Mesendoderm (in vitro differentiated cells): ENCODE results near the gene TAPBP.
"Not testable (repeated sequence)": the region's sequence is repeated elsewhere in the genome, so short reads cannot be mapped to it uniquely, and the experiment has no call there.

Experiments used
- DNase-seq: peaks from one replicate; pipeline ENCODE4 v3.0.0; 2013
- H2AK5ac ChIP-seq: 2 replicates; pipeline ENCODE4 v1.6.1; 2013; ENCODE audit warnings: low read length, inconsistent platforms
- H2BK120ac ChIP-seq: 2 replicates; pipeline ENCODE4 v1.6.1; 2013; ENCODE audit warnings: low read depth, mild to moderate bottlenecking, low read length, moderate library complexity, mixed read lengths
- H2BK15ac ChIP-seq: replicated peaks from 2 replicates; pipeline ENCODE4 v1.6.1; 2013; ENCODE audit warnings: low read depth, mild to moderate bottlenecking, moderate library complexity
- H2BK5ac ChIP-seq: 2 replicates; pipeline ENCODE4 v1.6.1; 2013; ENCODE audit warnings: low read length, inconsistent platforms
- H3K18ac ChIP-seq: 2 replicates; pipeline ENCODE4 v1.6.1; 2013; ENCODE audit warnings: mild to moderate bottlenecking, low read length, mixed read lengths
- H3K23ac ChIP-seq: one replicate; pipeline ENCODE4 v1.6.1; 2013; ENCODE audit warnings: low read length
- H3K27ac ChIP-seq: 2 replicates; pipeline ENCODE4 v1.5.1; 2013; ENCODE audit warnings: low read depth, mild to moderate bottlenecking, inconsistent platforms, low read length, moderate library complexity
- H3K27me3 ChIP-seq: 2 replicates; pipeline ENCODE4 v1.6.1; 2013; ENCODE audit warnings: low read length, control low read depth, mild to moderate bottlenecking, inconsistent platforms; ENCODE audit not compliant: insufficient read depth, poor library complexity
- H3K36me3 ChIP-seq: 2 replicates; pipeline ENCODE4 v1.6.1; 2013; ENCODE audit warnings: low read length, inconsistent platforms; ENCODE audit not compliant: control insufficient read depth, insufficient read depth
- H3K4ac ChIP-seq: one replicate; pipeline ENCODE4 v1.6.1; 2013; ENCODE audit warnings: low read depth, mild to moderate bottlenecking, low read length, moderate library complexity
- H3K4me1 ChIP-seq: 2 replicates; pipeline ENCODE4 v1.6.1; 2013; ENCODE audit warnings: low read depth, low read length, inconsistent platforms; ENCODE audit not compliant: control insufficient read depth
- H3K4me2 ChIP-seq: 2 replicates; pipeline ENCODE4 v1.6.1; 2013; ENCODE audit warnings: low read length
- H3K4me3 ChIP-seq: 2 replicates; pipeline ENCODE4 v1.5.1; 2013; ENCODE audit warnings: mild to moderate bottlenecking, low read length
- H3K56ac ChIP-seq: one replicate; pipeline ENCODE4 v1.6.1; 2013; ENCODE audit warnings: low read length
- H3K79me1 ChIP-seq: 2 replicates; pipeline ENCODE4 v1.6.1; 2013; ENCODE audit warnings: low read length, inconsistent platforms
- H3K79me2 ChIP-seq: 2 replicates; pipeline ENCODE4 v1.6.1; 2013; ENCODE audit warnings: mild to moderate bottlenecking, low read length; ENCODE audit not compliant: control insufficient read depth, insufficient read depth
- H3K9ac ChIP-seq: 2 replicates; pipeline ENCODE4 v1.6.1; 2013; ENCODE audit warnings: low read length, inconsistent platforms
- H4K5ac ChIP-seq: one replicate; pipeline ENCODE4 v1.6.1; 2013; ENCODE audit warnings: low read length
- H4K8ac ChIP-seq: one replicate; pipeline ENCODE4 v1.6.1; 2013; ENCODE audit warnings: low read depth, mild to moderate bottlenecking, control low read depth, low read length, moderate library complexity
- WGBS: extraction: QIAGEN DNeasy Blood & Tissue Kit; methylation state at CpG from one replicate; pipeline ENCODE4 v1.1.7; 2013; ENCODE audit warnings: low lambda C conversion rate, missing lambda C conversion rate; ENCODE audit not compliant: insufficient coverage; ENCODE audit errors: extremely low coverage; 5-methylcytosine and 5-hydroxymethylcytosine counted together

Gene TAPBP

DNA sequence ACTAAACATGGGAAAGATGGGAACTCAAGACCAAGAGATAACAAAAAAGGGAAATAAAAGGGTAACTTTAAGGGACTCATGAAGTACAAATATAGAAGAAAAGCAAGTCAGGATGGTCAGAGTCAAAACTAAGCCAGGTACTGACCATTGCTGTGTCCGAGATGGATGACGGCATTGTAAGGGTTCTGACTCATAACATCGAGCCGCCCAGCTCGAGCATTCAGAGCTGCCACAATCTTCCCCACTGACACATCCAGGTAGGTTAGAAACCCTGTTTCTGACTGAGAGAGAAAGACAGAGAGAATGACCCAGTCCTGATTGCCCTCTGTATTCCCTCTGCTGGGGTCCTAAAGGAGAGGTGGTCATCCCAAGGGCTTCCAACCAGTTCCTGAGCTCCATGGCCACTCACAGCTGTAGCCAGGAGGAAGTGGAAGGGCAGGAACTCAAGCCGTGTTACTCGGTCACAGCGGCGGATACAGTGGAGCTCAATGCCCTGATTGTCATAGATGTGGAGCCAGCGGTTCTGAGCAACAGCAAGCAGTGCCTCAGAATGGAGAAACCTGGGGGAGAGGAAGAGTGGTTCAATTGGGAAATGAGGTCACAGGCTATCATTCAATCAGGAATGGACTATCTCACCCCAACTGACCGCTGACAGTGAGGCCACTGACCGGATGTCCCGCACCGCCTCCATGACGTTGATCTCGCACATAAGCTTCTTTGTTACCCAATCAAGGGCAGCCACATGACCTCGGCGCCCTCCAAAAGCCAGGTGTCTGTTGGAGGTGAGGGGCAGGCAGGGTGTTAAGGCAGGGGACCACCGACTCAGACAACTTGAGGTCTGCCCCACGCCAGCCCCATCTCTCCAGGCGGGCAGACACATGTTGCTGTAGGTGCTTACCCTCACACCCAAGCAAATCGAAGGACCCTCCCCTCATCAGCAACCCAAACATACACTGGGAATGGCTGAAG, 26.6 kb downstream of the TAPBP start:
- WGBS = no CpG with 5 or more reads among the region's 22 CpGs

DNA sequence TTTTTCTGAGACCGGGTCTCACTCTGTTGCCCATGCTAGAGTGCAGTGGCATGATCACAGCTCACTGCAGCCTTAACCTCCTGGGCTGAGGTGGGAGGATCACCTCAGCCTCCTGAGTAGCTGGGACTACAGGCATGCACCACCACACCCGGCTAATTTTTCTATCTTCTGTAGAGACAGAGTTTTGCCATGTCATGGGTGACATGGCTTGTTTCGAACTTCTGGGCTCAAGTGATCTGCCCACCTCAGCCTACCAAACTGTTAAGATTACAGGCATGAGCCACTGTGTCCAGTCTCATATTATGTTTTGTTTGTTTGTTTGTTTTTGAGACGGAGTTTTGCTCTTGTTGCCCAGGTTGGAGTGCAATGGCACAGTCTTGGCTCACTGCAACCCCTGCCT, 28.7 kb downstream of the TAPBP start:
- peaks cover 16% of the 10 kb centered on the region for H3K79me1 ChIP-seq
- H3K4me3 ChIP-seq, H3K23ac ChIP-seq, H2BK120ac ChIP-seq, H2AK5ac ChIP-seq, H3K27me3 ChIP-seq, H3K9ac ChIP-seq, H3K4me2 ChIP-seq, H3K36me3 ChIP-seq, H2BK5ac ChIP-seq, H3K56ac ChIP-seq, H4K8ac ChIP-seq, H3K4ac ChIP-seq, H3K18ac ChIP-seq, H2BK15ac ChIP-seq, H4K5ac ChIP-seq, H3K27ac ChIP-seq, DNase-seq, H3K4me1 ChIP-seq: not testable (repeated sequence)
- peaks cover 15% of the 10 kb centered on the region for H3K79me2 ChIP-seq
- no CpG with 5 or more reads among the region's 4 CpGs for WGBS

More for the DNA sequence above, 26.6 kb downstream of the TAPBP start:
- DNase-seq = no peak
- Histone ChIP-seq H3K4me3 (no peak overlapping the region), H3K56ac (peak overlapping the region; percentile 6), H4K5ac (no peak overlapping the region), H2BK120ac (no peak overlapping the region), H3K79me1 (peaks cover 22% of the 10 kb centered on the region), H3K4ac (no peak overlapping the region), H3K9ac (no peak overlapping the region), H2AK5ac (no peak overlapping the region), H4K8ac (no peak overlapping the region), H3K4me2 (no peak overlapping the region), H3K27me3 (no peaks in the 10 kb centered on the region), H3K36me3 (peaks cover 8% of the 10 kb centered on the region), H3K27ac (no peak overlapping the region), H2BK5ac (no peak overlapping the region), H2BK15ac (no peak overlapping the region), H3K4me1 (no peaks in the 10 kb centered on the region), H3K23ac (no peak overlapping the region), H3K79me2 (peaks cover 19% of the 10 kb centered on the region), H3K18ac (no peak overlapping the region)

DNA sequence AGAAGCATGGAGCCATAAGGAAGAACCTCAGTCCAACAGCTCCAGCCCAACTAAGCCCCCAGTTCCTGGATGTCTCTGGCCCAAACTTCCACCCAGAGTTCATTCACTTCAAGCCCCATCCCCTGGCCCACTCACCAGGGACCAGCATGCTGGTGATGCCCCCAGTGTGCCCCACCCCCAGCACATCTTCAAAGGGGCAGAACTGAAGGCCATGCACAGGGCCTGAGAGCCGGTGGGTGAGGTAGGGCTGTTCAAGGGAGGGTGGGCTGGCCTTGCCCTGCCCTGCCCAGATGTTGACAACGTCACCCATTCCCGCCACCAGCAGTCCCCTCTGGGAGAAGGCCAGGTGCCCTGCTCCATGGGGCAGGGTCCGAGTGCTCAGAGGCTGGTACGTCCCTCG, 33.3 kb downstream of the TAPBP start:
- no peak overlapping the region for H4K5ac ChIP-seq
- H3K79me1 ChIP-seq = peaks cover 1% of the 10 kb centered on the region
- H3K4me3 ChIP-seq = no peak overlapping the region
- no peaks in the 10 kb centered on the region for H3K27me3 ChIP-seq
- peaks cover 10% of the 10 kb centered on the region for H3K36me3 ChIP-seq
- H3K4me1 ChIP-seq = peaks cover 3% of the 10 kb centered on the region
- H3K23ac ChIP-seq = no peak overlapping the region
- no CpG with 5 or more reads among the region's 6 CpGs for WGBS
- DNase-seq = no peak
- H2AK5ac ChIP-seq = no peak overlapping the region
- H4K8ac ChIP-seq = no peak overlapping the region
- H3K27ac ChIP-seq = no peak overlapping the region
- H3K9ac ChIP-seq = no peak overlapping the region
- no peak overlapping the region for H3K4ac ChIP-seq
- H3K79me2 ChIP-seq = no peaks in the 10 kb centered on the region
- H2BK5ac ChIP-seq = no peak overlapping the region
- H2BK15ac ChIP-seq = no peak overlapping the region
- no peak overlapping the region for H3K4me2 ChIP-seq
- no peak overlapping the region for H2BK120ac ChIP-seq
- H3K56ac ChIP-seq = no peak overlapping the region
- no peak overlapping the region for H3K18ac ChIP-seq

DNA sequence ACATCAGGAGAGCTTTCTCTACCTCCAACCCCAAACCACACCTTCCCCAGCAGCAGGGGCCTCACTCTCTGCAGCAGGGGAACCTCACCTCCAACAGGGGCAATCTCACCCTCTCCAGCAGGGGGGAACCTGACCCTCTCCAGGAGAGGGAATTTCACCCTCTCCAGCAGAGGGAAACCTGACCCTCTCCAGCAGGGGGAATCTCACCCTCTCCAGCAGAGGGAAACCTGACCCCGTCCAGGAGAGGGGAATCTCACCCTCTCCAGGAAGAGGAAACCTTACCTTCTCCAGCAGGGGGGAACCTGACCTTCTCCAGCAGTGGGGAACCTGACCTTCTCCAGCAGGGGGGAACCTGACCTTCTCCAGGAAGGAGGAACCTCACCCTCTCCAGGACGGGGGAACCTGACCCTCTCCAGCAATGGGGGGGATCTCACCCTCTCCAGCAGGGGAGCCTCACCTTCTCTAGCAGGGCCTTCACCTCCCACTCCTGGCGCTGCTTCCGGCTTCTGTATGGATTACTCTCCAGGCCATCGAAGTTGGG, 33.8 kb downstream of the TAPBP start:
- WGBS = no CpG with 5 or more reads among the region's 5 CpGs
- H3K27me3 ChIP-seq = no peaks in the 10 kb centered on the region
- H4K8ac ChIP-seq = no peak overlapping the region
- peak; percentile 98 for DNase-seq
- peaks cover 3% of the 10 kb centered on the region for H3K4me1 ChIP-seq
- peaks cover 3% of the 10 kb centered on the region for H3K79me2 ChIP-seq
- H4K5ac ChIP-seq = no peak overlapping the region
- no peak overlapping the region for H2BK5ac ChIP-seq
- peaks cover 1% of the 10 kb centered on the region for H3K79me1 ChIP-seq
- peaks cover 10% of the 10 kb centered on the region for H3K36me3 ChIP-seq
- no peak overlapping the region for H2BK15ac ChIP-seq
- H3K56ac ChIP-seq = no peak overlapping the region
- H3K18ac ChIP-seq = no peak overlapping the region
- H3K23ac ChIP-seq = no peak overlapping the region
- no peak overlapping the region for H3K4me3 ChIP-seq
- H3K4ac ChIP-seq = no peak overlapping the region
- H3K4me2 ChIP-seq = no peak overlapping the region
- H2BK120ac ChIP-seq = no peak overlapping the region
- H2AK5ac ChIP-seq = no peak overlapping the region
- H3K27ac ChIP-seq = no peak overlapping the region
- H3K9ac ChIP-seq = no peak overlapping the region

DNA sequence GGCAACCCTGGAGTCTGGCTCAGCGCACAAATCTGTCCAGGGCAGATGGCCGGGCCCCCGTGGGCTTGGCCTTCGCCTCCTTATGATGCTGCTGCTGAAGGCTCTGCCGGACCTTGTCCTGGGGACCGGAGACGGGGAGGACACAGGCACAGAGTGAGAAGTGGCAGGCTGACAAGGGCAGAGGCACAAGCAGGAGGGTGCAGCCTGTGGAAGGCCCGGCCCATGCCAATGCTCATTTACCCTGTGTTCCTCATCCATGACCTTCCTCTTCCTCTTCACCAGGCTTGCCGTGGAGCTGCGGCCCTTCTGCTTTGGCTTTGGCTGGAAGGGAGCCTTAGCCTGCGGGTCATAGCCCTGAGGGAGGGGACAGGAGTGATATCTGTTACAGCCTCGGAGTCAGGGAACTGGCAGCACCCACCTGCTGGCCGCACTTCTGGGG, 34.6 kb downstream of the TAPBP start:
- Histone ChIP-seq H3K23ac (no peak overlapping the region), H2BK120ac (no peak overlapping the region), H3K9ac (no peak overlapping the region), H2BK15ac (no peak overlapping the region), H3K79me1 (peaks cover 6% of the 10 kb centered on the region), H3K56ac (no peak overlapping the region), H3K4ac (no peak overlapping the region), H4K8ac (no peak overlapping the region), H4K5ac (no peak overlapping the region), H2AK5ac (no peak overlapping the region), H3K4me2 (no peak overlapping the region), H3K79me2 (peaks cover 10% of the 10 kb centered on the region), H3K27me3 (no peaks in the 10 kb centered on the region), H3K18ac (no peak overlapping the region), H3K36me3 (peaks cover 12% of the 10 kb centered on the region), H3K4me1 (peaks cover 6% of the 10 kb centered on the region), H3K4me3 (no peak overlapping the region), H2BK5ac (no peak overlapping the region), H3K27ac (no peak overlapping the region)
- no peak for DNase-seq
- WGBS = no CpG with 5 or more reads among the region's 13 CpGs
